Large intestine (tissue), 3 donors: ENCODE measurements around the gene PHIP. TPM values are rescaled to one million over a fixed set of nuclear protein-coding genes. Genes with fewer than 3 reads are reported as not detected.

Source experiments
- DNase-seq, 2 donors: peaks; one replicate each; pipeline versions ENCODE4 v3.0.0 to v3.0.0-alpha.2; 2013
- H3K27ac ChIP-seq: one replicate; pipeline ENCODE4 v1.5.1; 2013; ENCODE audit warnings: low read length
- H3K27me3 ChIP-seq: 2 replicates; pipeline ENCODE4 v1.6.1; 2013; ENCODE audit warnings: low read length; ENCODE audit not compliant: control insufficient read depth, insufficient read depth
- H3K36me3 ChIP-seq: 2 replicates; pipeline ENCODE4 v1.6.1; 2013; ENCODE audit warnings: low read length; ENCODE audit not compliant: control insufficient read depth, insufficient read depth
- H3K4me1 ChIP-seq: one replicate; pipeline ENCODE4 v1.6.1; 2013; ENCODE audit warnings: low read length; ENCODE audit not compliant: control insufficient read depth, insufficient read depth
- H3K4me3 ChIP-seq: one replicate; pipeline ENCODE4 v1.5.1; 2013; ENCODE audit warnings: low read length
- H3K9me3 ChIP-seq: one replicate; pipeline ENCODE4 v1.6.1; 2013; ENCODE audit warnings: mild to moderate bottlenecking, low read depth, low read length, moderate library complexity; ENCODE audit not compliant: control insufficient read depth
- WGBS: methylation state at CpG from one replicate; pipeline ENCODE4 v1.1.5; 2013; ENCODE audit warnings: low lambda C conversion rate; ENCODE audit not compliant: insufficient coverage; 5-methylcytosine and 5-hydroxymethylcytosine counted together
- polyA plus RNA-seq: library from polyadenylated mRNA; unstranded; fragments of 120-200 nt; gene quantifications from one replicate; pipeline ENCODE4 v1.2.1, GENCODE V29; 2013

PHIP gene
- polyA plus RNA-seq, 1 donor = 32.5 TPM

GRCh38 chr6:79071547-79071946 lies 6.5 kb downstream of the PHIP start:
- no peak for DNase-seq
- H3K36me3 ChIP-seq = peaks cover 5% of the 10 kb centered on the region
- H3K27me3 ChIP-seq = no peaks in the 10 kb centered on the region
- H3K4me1 ChIP-seq = no peaks in the 10 kb centered on the region
- no peaks in the 10 kb centered on the region for H3K9me3 ChIP-seq
- H3K4me3 ChIP-seq = no peak overlapping the region
- no peak overlapping the region for H3K27ac ChIP-seq

DNA sequence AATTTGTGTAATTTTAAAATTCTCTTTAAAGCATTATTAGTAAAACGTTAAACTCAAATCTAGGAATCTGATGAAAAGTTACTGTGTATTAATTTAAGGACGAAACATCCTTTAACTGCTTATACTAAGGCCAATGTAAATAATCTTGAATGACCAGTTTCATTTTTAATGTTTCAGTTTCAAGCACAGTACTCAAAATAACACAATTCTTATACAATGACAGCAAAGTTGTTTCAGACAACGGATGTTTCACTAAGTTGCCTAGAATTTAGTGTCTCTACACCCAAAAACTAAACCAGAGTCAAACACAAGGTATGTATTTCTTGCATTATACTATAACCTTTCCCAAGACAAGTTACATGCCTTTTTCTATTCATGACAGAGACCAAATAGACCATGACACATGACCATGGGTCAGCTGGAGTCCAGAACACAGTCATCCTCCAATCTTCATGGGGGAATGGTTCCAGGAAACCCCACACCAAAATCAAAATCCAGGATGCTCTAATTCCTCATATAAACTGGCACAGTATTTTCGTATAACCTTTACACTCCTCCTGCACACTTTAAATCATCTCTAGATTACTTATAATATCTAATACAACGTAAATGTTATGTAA lies 7.7 kb downstream of the PHIP start:
- DNase-seq = no peak
- Histone ChIP-seq H3K4me1 (no peaks in the 10 kb centered on the region), H3K9me3 (no peaks in the 10 kb centered on the region), H3K27me3 (no peaks in the 10 kb centered on the region), H3K4me3 (no peak overlapping the region), H3K27ac (no peak overlapping the region), H3K36me3 (peaks cover 5% of the 10 kb centered on the region)
- WGBS = 100% methylated on average over 1 of the region's 5 CpGs

DNA sequence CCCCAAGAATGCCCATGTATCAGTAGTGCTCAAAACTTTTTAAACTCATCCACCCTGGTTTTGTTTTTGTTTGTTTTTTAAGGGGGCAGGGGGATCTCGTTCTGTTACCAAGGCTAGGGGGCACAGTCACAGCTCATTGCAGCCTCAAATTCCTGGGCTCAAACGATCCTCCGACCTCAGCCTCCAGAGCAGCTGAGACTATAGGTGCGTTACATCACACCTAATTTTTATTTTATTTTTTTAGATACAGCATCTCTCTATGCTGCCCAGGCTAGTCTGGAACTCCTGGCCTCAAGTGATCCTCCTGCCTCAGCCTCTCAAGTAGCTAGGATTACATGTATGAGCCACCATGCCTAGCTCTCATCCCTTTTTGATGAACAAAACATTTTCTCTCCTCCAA lies 11.2 kb downstream of the PHIP start:
- DNase-seq = no peak
- no peaks in the 10 kb centered on the region for H3K27me3 ChIP-seq
- no peaks in the 10 kb centered on the region for H3K36me3 ChIP-seq
- H3K4me1 ChIP-seq = no peaks in the 10 kb centered on the region
- no CpG with 5 or more reads among the region's 4 CpGs for WGBS
- no peak overlapping the region for H3K4me3 ChIP-seq
- H3K9me3 ChIP-seq = no peaks in the 10 kb centered on the region
- H3K27ac ChIP-seq = no peak overlapping the region

DNA sequence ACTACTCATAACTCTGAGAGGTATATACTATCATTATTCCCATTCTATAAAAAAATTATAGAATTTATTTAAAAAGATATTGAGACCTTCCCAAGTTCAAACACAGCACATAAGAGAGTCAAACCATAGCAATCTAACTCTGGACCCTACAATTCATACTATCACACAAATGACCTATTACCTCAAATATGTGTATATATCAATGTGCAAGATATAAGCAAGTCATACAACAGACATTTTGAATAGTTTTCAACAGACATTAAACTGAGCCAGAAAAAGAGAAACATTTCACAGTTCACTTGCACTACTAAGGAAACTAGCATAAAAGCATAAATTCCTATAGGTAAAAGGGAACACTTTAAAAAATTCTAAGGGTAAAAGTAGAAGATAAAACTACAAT lies 11.7 kb downstream of the PHIP start:
- Histone ChIP-seq H3K4me1 (no peaks in the 10 kb centered on the region), H3K4me3 (no peak overlapping the region), H3K9me3 (no peaks in the 10 kb centered on the region), H3K27ac (no peak overlapping the region), H3K27me3 (no peaks in the 10 kb centered on the region), H3K36me3 (no peaks in the 10 kb centered on the region)
- no peak for DNase-seq

- 94% methylated on average over 2 of the region's 2 CpGs for WGBS
- no peaks in the 10 kb centered on the region for H3K4me1 ChIP-seq
Measured at GRCh38 chr6:79065232-79065631, 12.8 kb downstream of the PHIP start.

DNA sequence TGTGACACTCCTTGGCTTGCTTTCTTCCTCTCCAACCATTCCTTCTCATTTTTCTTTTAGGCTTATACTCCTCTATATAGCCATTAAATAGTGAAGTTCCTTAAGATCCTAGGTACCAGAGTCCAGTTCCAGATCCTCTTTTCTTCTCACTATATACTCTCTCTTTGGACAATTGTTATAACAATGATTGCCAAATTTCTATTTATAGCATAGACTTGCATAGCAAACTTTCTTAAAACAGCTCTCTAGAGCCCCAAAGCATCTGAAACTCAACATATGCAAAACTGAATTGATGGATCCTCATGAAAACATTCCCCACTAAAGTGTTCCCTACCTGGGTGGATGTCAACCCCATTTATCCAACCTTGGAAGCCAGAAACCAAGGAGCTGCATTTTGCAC lies 13.4 kb downstream of the PHIP start:
- Histone ChIP-seq H3K27me3 (no peaks in the 10 kb centered on the region), H3K27ac (no peak overlapping the region), H3K4me3 (no peak overlapping the region), H3K4me1 (no peaks in the 10 kb centered on the region), H3K9me3 (no peaks in the 10 kb centered on the region), H3K36me3 (peaks cover 10% of the 10 kb centered on the region)
- no peak for DNase-seq

More at GRCh38 chr6:79065232-79065631, 12.8 kb downstream of the PHIP start:
- H3K27ac ChIP-seq = no peak overlapping the region
- no peaks in the 10 kb centered on the region for H3K9me3 ChIP-seq
- H3K27me3 ChIP-seq = no peaks in the 10 kb centered on the region
- no peak for DNase-seq
- H3K36me3 ChIP-seq = peaks cover 4% of the 10 kb centered on the region
- H3K4me3 ChIP-seq = no peak overlapping the region

- H3K27me3 ChIP-seq = no peaks in the 10 kb centered on the region
- 86% methylated on average over 1 of the region's 2 CpGs for WGBS
- no peaks in the 10 kb centered on the region for H3K9me3 ChIP-seq
- peaks cover 17% of the 10 kb centered on the region for H3K36me3 ChIP-seq
- no peak for DNase-seq
- no peak overlapping the region for H3K4me3 ChIP-seq
- no peaks in the 10 kb centered on the region for H3K4me1 ChIP-seq
- H3K27ac ChIP-seq = no peak overlapping the region
Measured at GRCh38 chr6:79062708-79063107, 15.3 kb downstream of the PHIP start.

- no peak overlapping the region for H3K27ac ChIP-seq
- H3K27me3 ChIP-seq = no peaks in the 10 kb centered on the region
- H3K4me1 ChIP-seq = no peaks in the 10 kb centered on the region
- H3K36me3 ChIP-seq = peaks cover 34% of the 10 kb centered on the region
- H3K9me3 ChIP-seq = no peaks in the 10 kb centered on the region
- no peak overlapping the region for H3K4me3 ChIP-seq
- WGBS = 100% methylated on average over 1 of the region's 1 CpG
- no peak for DNase-seq
Measured at GRCh38 chr6:79057746-79058145, 20.3 kb downstream of the PHIP start.

- 50% methylated on average over 1 of the region's 1 CpG for WGBS
- H3K4me1 ChIP-seq = no peaks in the 10 kb centered on the region
- H3K27ac ChIP-seq = no peak overlapping the region
- H3K4me3 ChIP-seq = no peak overlapping the region
- H3K36me3 ChIP-seq = peaks cover 44% of the 10 kb centered on the region
- no peak for DNase-seq
- no peaks in the 10 kb centered on the region for H3K27me3 ChIP-seq
- H3K9me3 ChIP-seq = no peaks in the 10 kb centered on the region
Measured at GRCh38 chr6:79056226-79056625, 21.8 kb downstream of the PHIP start.

DNA sequence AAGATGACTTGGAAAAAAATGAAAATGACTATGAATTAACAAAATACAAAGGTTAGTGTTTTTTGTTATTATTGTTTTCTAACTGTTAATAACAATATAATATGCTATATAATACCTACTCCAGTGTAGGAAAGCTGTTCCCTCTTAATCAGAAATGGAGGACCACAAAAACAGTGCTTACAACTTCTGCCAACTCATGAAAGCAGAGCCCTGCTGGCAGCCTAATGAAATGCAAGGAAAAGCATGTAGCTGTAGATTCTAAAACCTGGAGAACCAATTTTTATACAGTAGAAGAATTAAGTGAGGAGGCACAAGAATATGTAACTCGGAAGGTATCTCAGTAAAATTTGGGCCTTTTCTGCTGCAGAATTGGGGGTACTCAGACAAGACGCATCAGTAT lies 29.4 kb downstream of the PHIP start:
- Histone ChIP-seq H3K4me1 (no peaks in the 10 kb centered on the region), H3K4me3 (no peak overlapping the region), H3K9me3 (no peaks in the 10 kb centered on the region), H3K27ac (no peak overlapping the region), H3K36me3 (peaks cover 29% of the 10 kb centered on the region), H3K27me3 (no peaks in the 10 kb centered on the region)
- WGBS = 100% methylated on average over 2 of the region's 2 CpGs
- no peak for DNase-seq

- WGBS = 100% methylated on average over 2 of the region's 2 CpGs
Measured at GRCh38 chr6:79047072-79047471, 31.0 kb downstream of the PHIP start.

More at GRCh38 chr6:79047072-79047471, 31.0 kb downstream of the PHIP start:
- no peak overlapping the region for H3K4me3 ChIP-seq
- H3K4me1 ChIP-seq = no peaks in the 10 kb centered on the region
- no peak overlapping the region for H3K27ac ChIP-seq
- H3K36me3 ChIP-seq = peaks cover 23% of the 10 kb centered on the region
- H3K27me3 ChIP-seq = no peaks in the 10 kb centered on the region
- DNase-seq = no peak
- no peaks in the 10 kb centered on the region for H3K9me3 ChIP-seq
